NCI-H1417 (cell line): ENCODE results near the gene APLF.
"Not testable (repeated sequence)": the region's sequence is repeated elsewhere in the genome, so short reads cannot be mapped to it uniquely, and the experiment has no call there.

Experiments
- DNase-seq, 3 experiments: peaks; one replicate each; lab custom pipeline; 2025; lab: John Stamatoyannopoulos, UW

APLF gene

GRCh38 chr2:68529156-68529555 lies 61.8 kb downstream of the APLF start:
- DNase-seq: not testable (repeated sequence)

- DNase-seq: not testable (repeated sequence)
These were observed 62.3 kb downstream of the APLF start for GRCh38 chr2:68529651-68530050.

GRCh38 chr2:68536000-68536399 lies 68.6 kb downstream of the APLF start:
- no peak for DNase-seq

- no peak for DNase-seq
These were observed 69.6 kb downstream of the APLF start for GRCh38 chr2:68537011-68537410.

GRCh38 chr2:68537809-68538208 lies 70.4 kb downstream of the APLF start:
- no peak for DNase-seq

- DNase-seq: no peak
These were observed 77.4 kb downstream of the APLF start for GRCh38 chr2:68544811-68545210.

- no peak for DNase-seq
These were observed 81.0 kb downstream of the APLF start for GRCh38 chr2:68548396-68548795.

GRCh38 chr2:68553098-68553497 lies 85.7 kb downstream of the APLF start:
- DNase-seq: no peak

GRCh38 chr2:68555425-68556206 lies 88.2 kb downstream of the APLF start:
- not testable (repeated sequence) for DNase-seq

- DNase-seq: no peak
These were observed 89.0 kb downstream of the APLF start for GRCh38 chr2:68556381-68556780.

- no peak for DNase-seq
These were observed 91.2 kb downstream of the APLF start for GRCh38 chr2:68558576-68558975.

- no peak for DNase-seq
These were observed 92.3 kb downstream of the APLF start for GRCh38 chr2:68559692-68560091.

GRCh38 chr2:68560545-68560944 lies 93.2 kb downstream of the APLF start:
- no peak for DNase-seq

- DNase-seq: no peak
These were observed 94.0 kb downstream of the APLF start for GRCh38 chr2:68561372-68561771.

- DNase-seq: no peak
These were observed 95.5 kb downstream of the APLF start for GRCh38 chr2:68562934-68563333.

- DNase-seq: no peak
These were observed 97.0 kb downstream of the APLF start for GRCh38 chr2:68564426-68564825.

GRCh38 chr2:68565273-68565672 lies 97.9 kb downstream of the APLF start:
- DNase-seq: no peak

GRCh38 chr2:68565858-68566257 lies 98.5 kb downstream of the APLF start:
- no peak for DNase-seq

GRCh38 chr2:68566362-68566761 lies 99.0 kb downstream of the APLF start:
- no peak for DNase-seq

- no peak for DNase-seq
These were observed 100.7 kb downstream of the APLF start for GRCh38 chr2:68568116-68568515.

GRCh38 chr2:68569604-68570003 lies 102.2 kb downstream of the APLF start:
- no peak for DNase-seq

- DNase-seq: not testable (repeated sequence)
These were observed 103.0 kb downstream of the APLF start for GRCh38 chr2:68570434-68570833.

GRCh38 chr2:68574202-68574791 lies 106.9 kb downstream of the APLF start:
- DNase-seq: no peak

- no peak for DNase-seq
These were observed 109.8 kb downstream of the APLF start for GRCh38 chr2:68577183-68577582.
